ENCODE data around the gene CST6. TPM values are rescaled to one million over a fixed set of nuclear protein-coding genes. Genes with fewer than 3 reads are reported as not detected.

CST6 gene
- total RNA-seq, 1 donor from 2014 or later = not detected

DNA sequence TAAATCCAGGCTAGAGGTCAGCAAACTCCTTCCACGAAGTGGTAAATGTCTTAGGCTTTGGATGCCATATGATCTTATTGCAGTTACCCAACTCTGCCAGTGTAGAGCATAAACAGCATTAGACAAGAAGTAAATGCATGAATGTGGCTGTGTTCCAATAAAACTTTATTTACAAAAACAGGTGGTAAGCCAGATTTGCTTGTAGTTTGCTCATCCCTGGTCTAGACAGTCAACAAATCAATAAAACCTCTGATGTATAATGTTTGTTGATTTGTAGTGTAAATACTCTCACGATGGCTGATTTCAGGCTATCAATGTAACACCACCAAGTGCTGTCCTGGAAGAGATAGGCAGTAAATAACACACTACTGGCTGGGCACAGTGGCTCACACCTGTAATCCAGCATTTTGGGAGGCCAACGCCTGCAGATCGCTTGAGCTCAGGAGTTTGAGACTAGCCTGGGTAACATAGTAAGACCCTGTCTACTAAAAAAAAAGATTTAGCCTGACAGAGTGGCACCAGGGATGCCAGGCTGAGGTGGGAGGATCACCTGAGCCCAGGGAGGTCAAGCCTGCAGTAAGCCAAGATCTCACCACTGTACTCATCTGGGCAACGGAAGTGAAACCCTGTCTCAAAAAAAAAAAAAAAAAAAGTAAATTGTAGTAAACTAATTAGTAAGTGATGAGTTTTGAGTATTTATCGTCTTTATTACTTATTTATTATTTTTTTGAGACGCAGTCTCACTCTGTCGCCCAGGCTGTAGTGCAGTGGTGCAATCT lies 21.3 kb downstream of the CST6 start:
- FAIRE-seq (no peak), DNase-seq (ENCODE audit: low read depth) (no peak)
- Histone ChIP-seq H2AFZ (ENCODE audit: low read depth, low read length) (no peak overlapping the region), H3K4me1 (ENCODE audit: insufficient read depth, low read length) (no peaks in the 10 kb centered on the region), H3K36me3 (ENCODE audit: insufficient read depth, low read length) (no peaks in the 10 kb centered on the region), H3K4me3 (ENCODE audit: insufficient read depth, low read depth, low read length) (no peak overlapping the region), H3K9me3 (ENCODE audit: insufficient read depth, low read depth, low read length) (peaks cover 3% of the 10 kb centered on the region), H3K27me3 (ENCODE audit: insufficient read depth, low read length) (no peaks in the 10 kb centered on the region), H4K20me1 (ENCODE audit: insufficient read depth, low read length) (no peaks in the 10 kb centered on the region), H3K79me2 (ENCODE audit: insufficient read depth, low read length) (no peaks in the 10 kb centered on the region), H3K4me2 (ENCODE audit: low read length) (no peak overlapping the region), H3K27ac (ENCODE audit: low read depth, low read length) (no peak overlapping the region), H3K9ac (ENCODE audit: low read length) (no peak overlapping the region)
- TF ChIP-seq EZH2 (IDR thresholded peaks at IDR 0.05; ENCODE audit: insufficient read depth, low read length) (no peak), CTCF (IDR thresholded peaks at IDR 0.05; ENCODE audit: insufficient read depth, low read depth, low read length) (no peak)
- H3K27me3 Mint-ChIP-seq (ENCODE audit: low read depth, unreplicated experiment) = peaks cover 9% of the 10 kb centered on the region
- no peaks in the 10 kb centered on the region for H3K4me1 Mint-ChIP-seq (ENCODE audit: low read depth, unreplicated experiment)
- H3K27ac Mint-ChIP-seq (ENCODE audit: unreplicated experiment) = no peak overlapping the region
- H3K36me3 Mint-ChIP-seq (ENCODE audit: low read depth, unreplicated experiment) = peaks cover 2% of the 10 kb centered on the region
- no peak overlapping the region for H3K4me3 Mint-ChIP-seq (ENCODE audit: unreplicated experiment)
- H3K9me3 Mint-ChIP-seq (ENCODE audit: unreplicated experiment) = peaks cover 13% of the 10 kb centered on the region

GRCh38 chr11:66035653-66036333 lies 24.0 kb downstream of the CST6 start:
- H3K36me3 ChIP-seq (ENCODE audit: insufficient read depth, low read length) = no peaks in the 10 kb centered on the region
- Mint-ChIP-seq H3K36me3 (ENCODE audit: low read depth, unreplicated experiment) (peaks cover 2% of the 10 kb centered on the region), H3K27ac (ENCODE audit: unreplicated experiment) (no peak overlapping the region), H3K27me3 (ENCODE audit: low read depth, unreplicated experiment) (peaks cover 7% of the 10 kb centered on the region), H3K9me3 (ENCODE audit: unreplicated experiment) (peaks cover 16% of the 10 kb centered on the region), H3K4me3 (ENCODE audit: unreplicated experiment) (no peak overlapping the region), H3K4me1 (ENCODE audit: low read depth, unreplicated experiment) (no peaks in the 10 kb centered on the region)
- H3K79me2 ChIP-seq (ENCODE audit: insufficient read depth, low read length) = no peaks in the 10 kb centered on the region
- H3K9ac ChIP-seq (ENCODE audit: low read length) = no peak overlapping the region
- H2AFZ ChIP-seq (ENCODE audit: low read depth, low read length) = no peak overlapping the region
- H3K4me1 ChIP-seq (ENCODE audit: insufficient read depth, low read length) = no peaks in the 10 kb centered on the region
- no peak overlapping the region for H3K4me3 ChIP-seq (ENCODE audit: insufficient read depth, low read depth, low read length)
- no peak overlapping the region for H3K27ac ChIP-seq (ENCODE audit: low read depth, low read length)
- no peak overlapping the region for H3K4me2 ChIP-seq (ENCODE audit: low read length)
- no peak for FAIRE-seq
- H3K9me3 ChIP-seq (ENCODE audit: insufficient read depth, low read depth, low read length) = peaks cover 3% of the 10 kb centered on the region
- TF ChIP-seq CTCF (IDR thresholded peaks at IDR 0.05; ENCODE audit: insufficient read depth, low read depth, low read length) = no peak
- TF ChIP-seq EZH2 (IDR thresholded peaks at IDR 0.05; ENCODE audit: insufficient read depth, low read length) = no peak
- no peaks in the 10 kb centered on the region for H3K27me3 ChIP-seq (ENCODE audit: insufficient read depth, low read length)
- DNase-seq (ENCODE audit: low read depth) = no peak
- no peaks in the 10 kb centered on the region for H4K20me1 ChIP-seq (ENCODE audit: insufficient read depth, low read length)

DNA sequence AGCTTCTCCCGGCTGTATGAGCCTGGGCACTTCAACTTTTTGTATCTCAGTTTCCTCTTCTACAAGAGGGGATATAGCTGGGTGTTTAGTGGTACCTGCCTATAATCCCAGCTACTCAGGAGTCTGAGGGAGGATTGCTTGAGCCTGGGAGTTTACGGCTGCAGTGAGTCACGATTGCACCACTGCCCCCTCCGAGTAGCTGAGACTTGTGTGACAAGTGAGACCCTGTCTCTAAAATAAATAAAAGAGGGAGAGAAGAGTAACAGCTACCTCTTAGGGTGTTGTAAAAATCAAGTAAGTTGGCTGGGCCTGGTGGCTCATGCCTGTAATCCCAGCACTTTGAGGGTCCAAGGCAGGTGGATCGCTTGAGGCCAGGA lies 24.5 kb downstream of the CST6 start:
- TF ChIP-seq EZH2 (IDR thresholded peaks at IDR 0.05; ENCODE audit: insufficient read depth, low read length) = no peak
- Histone ChIP-seq H3K36me3 (ENCODE audit: insufficient read depth, low read length) (no peaks in the 10 kb centered on the region), H3K79me2 (ENCODE audit: insufficient read depth, low read length) (no peaks in the 10 kb centered on the region), H3K9ac (ENCODE audit: low read length) (no peak overlapping the region), H3K27me3 (ENCODE audit: insufficient read depth, low read length) (peaks cover 2% of the 10 kb centered on the region), H3K4me2 (ENCODE audit: low read length) (no peak overlapping the region), H3K4me1 (ENCODE audit: insufficient read depth, low read length) (no peaks in the 10 kb centered on the region), H4K20me1 (ENCODE audit: insufficient read depth, low read length) (no peaks in the 10 kb centered on the region), H3K27ac (ENCODE audit: low read depth, low read length) (no peak overlapping the region), H3K4me3 (ENCODE audit: insufficient read depth, low read depth, low read length) (no peak overlapping the region), H3K9me3 (ENCODE audit: insufficient read depth, low read depth, low read length) (peaks cover 3% of the 10 kb centered on the region), H2AFZ (ENCODE audit: low read depth, low read length) (no peak overlapping the region)
- H3K36me3 Mint-ChIP-seq (ENCODE audit: low read depth, unreplicated experiment) = peaks cover 2% of the 10 kb centered on the region
- DNase-seq (ENCODE audit: low read depth) = no peak
- no peaks in the 10 kb centered on the region for H3K4me1 Mint-ChIP-seq (ENCODE audit: low read depth, unreplicated experiment)
- no peak overlapping the region for H3K27ac Mint-ChIP-seq (ENCODE audit: unreplicated experiment)
- no peak overlapping the region for H3K4me3 Mint-ChIP-seq (ENCODE audit: unreplicated experiment)
- H3K27me3 Mint-ChIP-seq (ENCODE audit: low read depth, unreplicated experiment) = peaks cover 10% of the 10 kb centered on the region
- FAIRE-seq = no peak
- H3K9me3 Mint-ChIP-seq (ENCODE audit: unreplicated experiment) = peaks cover 16% of the 10 kb centered on the region
